Measurements from ENCODE around the gene SLC7A1. TPM values are rescaled to one million over a fixed set of nuclear protein-coding genes. Genes with fewer than 3 reads are reported as not detected.

The SLC7A1 gene
- total and polyA plus RNA-seq, 2 donors (not counting 3 experiments of a cell fraction or from before 2014, with no cell fraction given), result 21.0 to 79.3 TPM

DNA sequence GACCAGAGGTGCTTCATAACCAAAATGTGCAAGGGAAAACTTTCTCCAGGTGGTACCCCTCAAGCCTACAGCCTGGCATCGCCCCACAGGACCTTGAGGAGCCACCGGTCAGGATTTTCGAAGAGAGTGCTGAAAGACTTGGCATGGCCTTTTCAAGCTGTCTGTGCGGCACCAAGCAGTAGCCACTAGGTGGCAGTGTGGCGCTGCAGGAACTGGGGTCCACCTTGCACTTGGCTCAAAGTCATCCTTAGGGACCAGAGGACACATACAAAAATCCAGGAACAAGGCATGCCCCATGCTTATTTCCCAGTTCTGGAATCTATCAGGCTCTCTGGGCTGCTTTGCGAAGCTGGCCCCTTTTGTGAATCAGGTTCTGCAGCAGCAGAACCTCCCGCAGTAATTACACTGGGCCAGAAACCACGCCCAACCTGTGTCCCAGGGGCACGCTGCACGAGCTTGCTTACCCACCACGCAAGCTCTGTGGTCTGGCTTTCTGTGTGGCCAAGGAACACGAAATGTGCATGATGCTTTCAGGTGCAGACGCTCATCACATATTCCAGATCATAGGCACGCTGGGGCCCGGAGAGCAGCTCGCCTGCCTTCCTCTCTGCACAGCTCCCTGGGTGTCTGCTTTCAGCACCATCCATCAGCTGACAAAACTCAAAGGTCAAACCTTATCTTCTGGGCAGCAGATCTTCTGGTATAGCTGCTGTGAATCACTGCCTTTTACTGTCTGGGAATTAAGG, 87.2 kb downstream of the SLC7A1 start:
- intact Hi-C loops (cut with micrococcal nuclease) (loop anchor here (1.0 kb wide), 7 partner anchors 42 to 607 kb away; partner anchors contain the start of gene SLC7A1), dilution Hi-C loops (cut with MboI; ENCODE audit: extremely low pct_ligation_motif_present, low sequenced_read_pairs) (no loop called here)
- Histone ChIP-seq H3K9ac (replicated peaks; ENCODE audit: extremely low read depth, insufficient read depth, low read length) (no peak overlapping the region), H3K4me2 (ENCODE audit: insufficient read depth, low read length) (no peak overlapping the region), H3K36me3 (ENCODE audit: control insufficient read depth in 2 of 2, extremely low read depth in 1 of 2, insufficient read depth in 2 of 2, low read length in 2 of 2) (peaks cover 0 to 2% of the 10 kb centered on the region in 2 experiments), H2AFZ (ENCODE audit: low read depth, low read length) (no peak overlapping the region), H3K79me2 (ENCODE audit: control insufficient read depth, insufficient read depth, low read length) (no peaks in the 10 kb centered on the region), H3K9me1 (replicated peaks; ENCODE audit: control insufficient read depth, extremely low read depth, insufficient read depth, low read length) (no peaks in the 10 kb centered on the region), H3K27me3 (ENCODE audit: control insufficient read depth in 2 of 2, insufficient read depth in 2 of 2, low read length in 2 of 2) (peaks cover 4 to 7% of the 10 kb centered on the region in 2 experiments), H4K20me1 (replicated peaks; ENCODE audit: control insufficient read depth, extremely low read depth, insufficient read depth, low read length) (no peaks in the 10 kb centered on the region), H3K4me1 (ENCODE audit: control insufficient read depth, extremely low read depth, insufficient read depth, low read length) (no peaks in the 10 kb centered on the region), H3K9me3 (replicated peaks; ENCODE audit: control insufficient read depth, insufficient read depth, low read length) (no peaks in the 10 kb centered on the region), H3K4me3 (replicated peaks in 1 of 3; ENCODE audit: insufficient read depth in 1 of 3, low read depth in 1 of 3, low read length in 3 of 3) (no peak overlapping the region), H3K27ac (ENCODE audit: insufficient read depth, low read depth, low read length) (no peak overlapping the region)
- peak; percentile 76 for FAIRE-seq
- ChIA-PET CTCF (interaction anchor here (0.6 to 10.8 kb wide), 47 partner anchors 9 to 607 kb away, joined by 3 to 301 read pairs (median 5); partner anchors contain the start of genes SLC7A1 and UBL3), POLR2A (interaction anchor here (1.1 kb wide), 1 partner anchor 199 kb away, joined by 4 read pairs; no protein-coding TSS in a partner anchor)
- BruUV-seq (replicated peaks), result no TSS peak
- peak; percentile 84 for DNase-seq (ENCODE audit: low read depth, low spot score)
- no peak for TF ChIP-seq FOS (IDR thresholded peaks at IDR 0.05; ENCODE audit: borderline replicate concordance, insufficient read depth, low read length)
- TF ChIP-seq, protein P1, sequence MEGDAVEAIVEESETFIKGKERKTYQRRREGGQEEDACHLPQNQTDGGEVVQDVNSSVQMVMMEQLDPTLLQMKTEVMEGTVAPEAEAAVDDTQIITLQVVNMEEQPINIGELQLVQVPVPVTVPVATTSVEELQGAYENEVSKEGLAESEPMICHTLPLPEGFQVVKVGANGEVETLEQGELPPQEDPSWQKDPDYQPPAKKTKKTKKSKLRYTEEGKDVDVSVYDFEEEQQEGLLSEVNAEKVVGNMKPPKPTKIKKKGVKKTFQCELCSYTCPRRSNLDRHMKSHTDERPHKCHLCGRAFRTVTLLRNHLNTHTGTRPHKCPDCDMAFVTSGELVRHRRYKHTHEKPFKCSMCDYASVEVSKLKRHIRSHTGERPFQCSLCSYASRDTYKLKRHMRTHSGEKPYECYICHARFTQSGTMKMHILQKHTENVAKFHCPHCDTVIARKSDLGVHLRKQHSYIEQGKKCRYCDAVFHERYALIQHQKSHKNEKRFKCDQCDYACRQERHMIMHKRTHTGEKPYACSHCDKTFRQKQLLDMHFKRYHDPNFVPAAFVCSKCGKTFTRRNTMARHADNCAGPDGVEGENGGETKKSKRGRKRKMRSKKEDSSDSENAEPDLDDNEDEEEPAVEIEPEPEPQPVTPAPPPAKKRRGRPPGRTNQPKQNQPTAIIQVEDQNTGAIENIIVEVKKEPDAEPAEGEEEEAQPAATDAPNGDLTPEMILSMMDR (IDR thresholded peaks at IDR 0.05; ENCODE audit: extremely low read depth in 1 of 2, insufficient read depth in 1 of 2, low read depth in 1 of 2, low read length in 2 of 2), result peak; percentile 94 to 97
- TF ChIP-seq MYC (IDR thresholded peaks at IDR 0.05; ENCODE audit: low read depth, low read length), result no peak
- TF ChIP-seq POLR2AphosphoS5 (IDR thresholded peaks at IDR 0.05; ENCODE audit: insufficient read depth, low read depth, low read length), result peak; percentile 33
- no peak for TF ChIP-seq POLR2A (IDR thresholded peaks at IDR 0.05; ENCODE audit: low read depth, low read length)
- TF ChIP-seq EZH2 (IDR thresholded peaks at IDR 0.05; ENCODE audit: borderline replicate concordance, low read depth, low read length, severe bottlenecking), result no peak
- TF ChIP-seq JUN (IDR thresholded peaks at IDR 0.05; ENCODE audit: borderline replicate concordance, insufficient read depth, insufficient read length, low read depth), result no peak
- TF ChIP-seq, protein P2, sequence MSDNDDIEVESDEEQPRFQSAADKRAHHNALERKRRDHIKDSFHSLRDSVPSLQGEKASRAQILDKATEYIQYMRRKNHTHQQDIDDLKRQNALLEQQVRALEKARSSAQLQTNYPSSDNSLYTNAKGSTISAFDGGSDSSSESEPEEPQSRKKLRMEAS (IDR thresholded peaks at IDR 0.05; ENCODE audit: insufficient read depth, insufficient read length), result no peak
- no peak for TF ChIP-seq GATA2 (IDR thresholded peaks at IDR 0.05; ENCODE audit: insufficient read depth, insufficient read length, low read depth, low read length)

All from endothelial cell of umbilical vein (primary cell).